Lung (tissue), 12 donors: ENCODE data around the gene LSM14A. TPM values are rescaled to one million over a fixed set of nuclear protein-coding genes. Genes with fewer than 3 reads are reported as not detected.

Experiments used
- ATAC-seq: fragments of 200-7000 bp; cut with Tn5 transposase; one replicate; pipeline ENCODE4 v1.9.1; 2020; ENCODE audit warnings: moderate number of reproducible peaks; ENCODE audit not compliant: insufficient read depth, low FRiP score
- DNase-seq, 3 donors: peaks; one replicate each; pipeline ENCODE4 v3.0.0-alpha.2; 2013 to 2017
- H3K27ac ChIP-seq, 2 donors: one replicate each; pipeline ENCODE4 v1.5.1; 2013; ENCODE audit warnings: mild to moderate bottlenecking in 2 of 2, moderate library complexity in 2 of 2, control low read depth in 1 of 2, inconsistent platforms in 1 of 2, low read depth in 1 of 2, low read length in 1 of 2
- H3K27me3 ChIP-seq, 3 donors: one replicate each; pipeline ENCODE4 v1.5.1; 2013; ENCODE audit warnings: low read length in 2 of 3; ENCODE audit not compliant: control insufficient read depth in 3 of 3, insufficient read depth in 3 of 3
- H3K36me3 ChIP-seq, 4 donors: one replicate each; pipeline ENCODE4 v1.5.1; 2013; ENCODE audit warnings: low read length in 4 of 4, mild to moderate bottlenecking in 1 of 4, moderate library complexity in 1 of 4; ENCODE audit not compliant: control insufficient read depth in 4 of 4, insufficient read depth in 4 of 4
- H3K4me1 ChIP-seq, 5 donors: one replicate each; pipeline ENCODE4 v1.5.1; 2013; ENCODE audit warnings: low read length in 5 of 5, mild to moderate bottlenecking in 2 of 5, moderate library complexity in 1 of 5; ENCODE audit not compliant: control insufficient read depth in 5 of 5, insufficient read depth in 5 of 5
- H3K4me3 ChIP-seq: one replicate; pipeline ENCODE4 v1.5.1; 2013; ENCODE audit warnings: mild to moderate bottlenecking, control low read depth, moderate library complexity
- H3K9ac ChIP-seq, 2 donors: one replicate each; pipeline ENCODE4 v1.5.1; 2013; ENCODE audit warnings: low read length in 2 of 2, control low read depth in 1 of 2; ENCODE audit not compliant: insufficient read depth in 1 of 2
- H3K9me3 ChIP-seq, 4 donors: one replicate each; pipeline ENCODE4 v1.5.1; 2013; ENCODE audit warnings: low read length in 3 of 4, mild to moderate bottlenecking in 1 of 4, moderate library complexity in 1 of 4; ENCODE audit not compliant: control insufficient read depth in 4 of 4, insufficient read depth in 3 of 4
- CTCF ChIP-seq: IDR thresholded peaks from 2 replicates; pipeline ENCODE4 v1.5.1; 2012; ENCODE audit warnings: mild to moderate bottlenecking; ENCODE audit errors: control extremely low read depth, extremely low read depth
- WGBS, 2 donors: extraction: QIAGEN DNeasy Blood & Tissue Kit; methylation state at CpG; one replicate each; pipeline ENCODE4 v1.1.7; 2013; 5-methylcytosine and 5-hydroxymethylcytosine counted together
- polyA plus RNA-seq, 2 donors: library from polyadenylated mRNA; stranded (reverse); fragments of 200-250 nt; gene quantifications; one replicate each; pipeline ENCODE4 v1.2.1, GENCODE V29; 2013
- total RNA-seq, 2 donors: library from RNA; depleted of rRNA in 1 of 2; stranded (reverse); fragments of >200 nt in 1 of 2; gene quantifications; one replicate each; pipeline ENCODE4 v1.2.1, GENCODE V29; 2014 to 2021
- donor health status: control.
- donor health status: control.
- donor health status: Bipolar disorder and iron deficiency.
- donor health status: healthy.
- donor health status: DM: yes; HTN: yes; CAD: no.

LSM14A gene
- total and polyA plus RNA-seq, 4 donors: 52.9 to 153 (median 83.5) TPM

DNA sequence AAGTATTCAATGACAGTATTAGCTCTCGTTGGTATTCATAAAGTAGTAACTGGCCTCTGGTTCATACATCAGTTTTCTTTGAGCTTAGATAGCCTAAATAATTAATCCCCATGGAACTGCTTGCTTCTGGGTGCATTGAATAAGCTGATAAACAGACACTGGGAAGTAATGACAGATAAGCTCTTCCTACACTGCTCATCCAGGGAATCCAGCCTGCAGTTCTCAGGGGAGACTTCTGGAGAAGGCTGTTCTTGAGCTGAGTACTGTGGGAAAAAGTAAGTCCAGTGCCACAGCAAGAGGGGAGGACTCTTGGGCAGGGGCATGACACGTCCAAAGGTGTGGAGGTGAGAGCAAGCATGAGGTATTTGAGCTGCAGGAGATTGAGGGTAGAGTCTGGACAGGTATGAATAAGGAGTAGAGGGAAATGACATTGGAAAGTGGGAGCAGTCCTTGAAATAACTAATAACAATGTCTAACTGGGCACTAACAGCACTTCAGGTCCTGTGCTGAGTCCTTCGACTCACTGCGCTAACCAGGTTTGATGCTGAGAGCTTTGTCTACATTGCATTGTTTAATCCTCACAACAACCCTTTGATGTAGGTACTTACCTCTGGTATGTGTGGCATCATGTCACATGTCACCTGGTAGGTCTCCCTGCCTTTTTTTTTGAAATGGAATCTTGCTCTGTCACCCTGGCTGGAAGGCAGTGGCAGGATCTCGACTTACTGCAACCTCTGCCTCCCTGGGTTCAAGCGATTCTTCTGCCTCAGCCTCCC lies 89.2 kb downstream of the LSM14A start:
- no peaks in the 10 kb centered on the region for H3K36me3 ChIP-seq
- H3K9me3 ChIP-seq: no peaks in the 10 kb centered on the region
- TF ChIP-seq CTCF: no peak
- no peaks in the 10 kb centered on the region for H3K27me3 ChIP-seq
- DNase-seq (peak in 2 of 3 donors; percentile 29 to 46), ATAC-seq (no peak)
- WGBS, 2 donors: 68 to 87% methylated on average over 6 of the region's 6 CpGs
- peak overlapping the region in 1 of 2 donors; percentile 9 for H3K27ac ChIP-seq
- H3K4me3 ChIP-seq: no peak overlapping the region
- H3K9ac ChIP-seq: peak overlapping the region in 1 of 2 donors; percentile 43
- H3K4me1 ChIP-seq: peaks cover 3 to 27% (median 15%) of the 10 kb centered on the region in 5 donors

GRCh38 chr19:34263745-34264237 lies 91.5 kb downstream of the LSM14A start:
- H3K9me3 ChIP-seq: no peaks in the 10 kb centered on the region
- peaks cover 3 to 26% (median 13%) of the 10 kb centered on the region in 5 donors for H3K4me1 ChIP-seq
- no peak overlapping the region for H3K9ac ChIP-seq
- WGBS, 2 donors: 81 to 91% methylated on average over 8 of the region's 8 CpGs
- no peak overlapping the region for H3K27ac ChIP-seq
- no peaks in the 10 kb centered on the region for H3K27me3 ChIP-seq
- H3K4me3 ChIP-seq: no peak overlapping the region
- no peak for ATAC-seq
- H3K36me3 ChIP-seq: no peaks in the 10 kb centered on the region
- no peak for TF ChIP-seq CTCF
- DNase-seq: no peak

- no peak for DNase-seq
- TF ChIP-seq CTCF: no peak
- peaks cover 6 to 26% (median 17%) of the 10 kb centered on the region in 5 donors for H3K4me1 ChIP-seq
- no peak overlapping the region for H3K4me3 ChIP-seq
- H3K27me3 ChIP-seq: no peaks in the 10 kb centered on the region
- H3K27ac ChIP-seq: peak overlapping the region; percentile 38 to 44
- WGBS, 2 donors: 63 to 66% methylated on average over 6 of the region's 6 CpGs
- H3K36me3 ChIP-seq: no peaks in the 10 kb centered on the region
- no peak for ATAC-seq
- no peaks in the 10 kb centered on the region for H3K9me3 ChIP-seq
- H3K9ac ChIP-seq: no peak overlapping the region
Measured at GRCh38 chr19:34265221-34265650, 92.9 kb downstream of the LSM14A start.
